Right kidney (tissue), 9 donors: ENCODE results near the gene IVL.

Source experiments
- DNase-seq: peaks from one replicate; pipeline ENCODE4 v3.0.0-alpha.2; 2016
- long read RNA-seq, 8 donors: transcript quantifications; one replicate each; lab custom pipeline, GENCODE V29; 2026

IVL gene
- long read RNA-seq, donor 1 = 0 reads
- long read RNA-seq, donor 2 = 0 reads
- long read RNA-seq, donor 3 = 0 reads
- long read RNA-seq, donor 4 = 0 reads
- long read RNA-seq, donor 5 = 0 reads
- long read RNA-seq, donor 6 = 0 reads
- long read RNA-seq, donor 7 = 0 reads
- long read RNA-seq, donor 8 = 0 reads

GRCh38 chr1:152907686-152908601 lies at the start of gene IVL:
TSS of gene IVL (plus strand) at chr1:152908546. CDS start at chr1:152909798, 1,252 bp downstream.
- no peak for DNase-seq

- DNase-seq = no peak
Observed at GRCh38 chr1:152859696-152860095, 48.6 kb upstream of the IVL start, which contains the start of gene LCE7A. TSS of gene LCE7A (plus strand) at chr1:152859996. CDS start at chr1:152860698, 702 bp downstream.

- DNase-seq = no peak
Observed at GRCh38 chr1:152860129-152860528, 48.2 kb upstream of the IVL start.

GRCh38 chr1:152861374-152861773 lies 47.0 kb upstream of the IVL start:
- DNase-seq = no peak

- no peak for DNase-seq
Observed at GRCh38 chr1:152864443-152864842, 43.9 kb upstream of the IVL start.

GRCh38 chr1:152866321-152866720 lies 42.0 kb upstream of the IVL start:
- no peak for DNase-seq

- DNase-seq = peak; percentile 12
Observed at GRCh38 chr1:152869808-152870419, 38.4 kb upstream of the IVL start.

GRCh38 chr1:152870831-152871730 lies 37.3 kb upstream of the IVL start:
- DNase-seq = peak; percentile 23

GRCh38 chr1:152871731-152872126 lies 36.6 kb upstream of the IVL start:
- peak; percentile 4 for DNase-seq

- no peak for DNase-seq
Observed at GRCh38 chr1:152873495-152873894, 34.9 kb upstream of the IVL start.

- no peak for DNase-seq
Observed at GRCh38 chr1:152876827-152877226, 31.5 kb upstream of the IVL start.

GRCh38 chr1:152878042-152878441 lies 30.3 kb upstream of the IVL start, which contains the start of gene SMCP:
TSS of gene SMCP (plus strand) at chr1:152878322. CDS start at chr1:152884423, 6,101 bp downstream.
- DNase-seq = no peak

GRCh38 chr1:152879559-152880198 lies 28.7 kb upstream of the IVL start:
- no peak for DNase-seq

- no peak for DNase-seq
Observed at GRCh38 chr1:152880316-152880715, 28.0 kb upstream of the IVL start.

GRCh38 chr1:152880907-152881306 lies 27.4 kb upstream of the IVL start:
- DNase-seq = no peak

GRCh38 chr1:152884085-152884484 lies 24.3 kb upstream of the IVL start:
- no peak for DNase-seq

- DNase-seq = no peak
Observed at GRCh38 chr1:152884506-152884905, 23.8 kb upstream of the IVL start.

GRCh38 chr1:152884966-152885624 lies 23.3 kb upstream of the IVL start:
- no peak for DNase-seq

- no peak for DNase-seq
Observed at GRCh38 chr1:152886085-152886484, 22.3 kb upstream of the IVL start.

GRCh38 chr1:152886758-152887409 lies 21.5 kb upstream of the IVL start:
- DNase-seq = no peak
